Activated naive CD4-positive, alpha-beta T cell treated with anti-CD3 and anti-CD28 coated beads, Interleukin-2, amount 50 U/mL, for 16 hours (primary cell): Measurements from ENCODE around the gene THBD.

ENCODE experiments used
- DNase-seq: peaks from one replicate; pipeline ENCODE4 v3.0.0-alpha.2; 2020

THBD gene

GRCh38 chr20:23083553-23084220 lies 34.2 kb upstream of the THBD start:
- no peak for DNase-seq

DNA sequence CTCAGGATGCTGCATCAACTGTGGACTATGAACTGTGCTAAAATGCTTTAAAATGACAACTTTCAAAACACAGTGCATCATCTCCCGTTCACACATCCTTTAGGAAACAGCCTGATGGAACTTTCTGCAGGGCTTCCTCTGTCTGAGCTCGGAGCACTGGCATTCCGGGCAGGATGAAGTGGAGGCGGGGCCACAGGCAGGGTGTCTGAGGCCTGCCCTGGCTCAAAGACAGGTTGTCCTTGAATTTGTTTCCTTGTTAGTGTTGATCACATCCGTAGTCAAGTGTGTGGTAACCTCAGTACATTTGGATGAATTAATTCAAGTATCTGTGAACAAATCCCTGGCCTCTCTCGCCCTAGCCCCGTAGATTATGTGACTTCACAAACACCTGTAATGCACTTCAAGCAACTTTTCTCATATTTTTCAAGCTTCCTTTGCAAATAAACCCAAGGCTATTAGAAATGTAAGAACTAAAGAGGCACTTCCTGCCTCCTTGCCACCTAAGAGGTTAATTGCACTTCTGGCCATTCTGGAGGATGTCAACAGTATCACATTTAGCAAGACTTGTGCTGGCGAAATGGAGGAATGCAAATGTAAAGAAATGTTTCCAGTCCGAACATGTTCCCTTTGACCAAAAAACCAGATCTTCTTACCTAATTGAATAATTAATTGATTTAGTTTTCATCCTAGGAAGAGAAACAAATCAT lies 33.5 kb upstream of the THBD start:
- no peak for DNase-seq

GRCh38 chr20:23081263-23081819 lies 31.9 kb upstream of the THBD start:
- no peak for DNase-seq

DNA sequence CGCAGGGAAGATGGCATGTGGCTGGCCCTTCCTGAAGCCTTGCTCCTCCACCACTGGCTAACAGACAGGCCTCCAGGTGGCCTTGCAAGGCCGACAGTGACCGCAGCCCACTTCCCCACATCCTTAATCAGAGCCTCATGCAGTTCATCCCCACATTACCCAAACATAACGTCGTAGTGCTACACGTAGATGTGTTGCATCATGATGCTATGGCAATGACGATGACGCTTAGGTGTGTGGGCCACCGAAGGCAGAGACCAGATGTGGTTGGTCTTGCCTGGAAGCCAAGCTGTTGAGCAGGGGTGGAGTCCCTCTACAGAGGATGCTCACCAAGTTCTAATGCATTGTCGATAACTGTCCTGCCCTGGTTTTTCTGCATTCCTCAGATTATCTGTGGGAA lies 31.0 kb upstream of the THBD start:
- DNase-seq, result no peak

GRCh38 chr20:23079926-23080325 lies 30.5 kb upstream of the THBD start:
- no peak for DNase-seq

DNA sequence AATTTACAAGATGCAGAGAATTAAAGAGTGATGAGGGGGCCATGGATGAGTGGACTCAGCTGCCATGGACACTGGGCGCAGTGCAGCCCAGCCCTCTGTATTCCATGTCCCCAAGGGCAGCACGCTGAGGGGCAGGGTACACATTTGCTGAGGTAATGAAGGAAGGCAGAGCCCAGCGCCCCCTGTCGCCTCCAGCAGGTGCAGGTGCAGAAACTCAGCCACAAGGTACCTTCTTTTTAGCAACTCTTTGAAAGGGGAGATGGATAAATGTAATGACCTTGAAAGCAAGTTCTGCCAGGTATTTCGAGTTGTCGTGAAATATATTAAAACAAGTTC lies 29.5 kb upstream of the THBD start:
- DNase-seq, result no peak

DNA sequence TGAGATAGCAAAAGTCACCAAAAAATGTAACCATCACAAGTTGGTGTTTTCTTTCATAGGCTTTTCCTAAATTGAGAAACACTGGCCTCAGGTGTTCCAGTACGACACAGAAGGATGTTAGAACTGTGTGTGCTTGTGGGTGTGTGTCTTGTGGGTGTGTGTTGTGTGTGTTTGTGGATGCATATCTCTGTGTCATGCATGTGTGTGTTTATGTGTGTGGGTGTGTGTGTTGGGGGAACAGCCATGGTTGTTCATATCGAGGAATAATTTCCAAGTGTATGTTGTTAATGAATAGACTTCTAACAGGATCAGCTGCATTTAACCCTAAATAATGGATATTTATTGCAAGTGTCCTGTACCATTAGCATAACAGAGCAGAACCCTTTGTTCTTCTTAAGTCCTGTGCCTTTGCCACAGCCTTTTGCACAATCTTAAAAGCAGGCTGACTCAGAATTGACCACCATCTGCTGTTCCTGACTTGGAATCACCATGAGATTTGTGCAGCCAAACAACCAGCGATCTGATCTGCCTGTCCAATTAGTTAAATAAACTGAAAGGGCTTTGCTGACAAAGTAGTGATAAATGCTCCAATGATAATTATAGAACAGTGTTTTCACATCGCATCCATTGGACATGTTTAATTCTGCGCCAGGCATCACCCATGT lies 29.0 kb upstream of the THBD start:
- no peak for DNase-seq

DNA sequence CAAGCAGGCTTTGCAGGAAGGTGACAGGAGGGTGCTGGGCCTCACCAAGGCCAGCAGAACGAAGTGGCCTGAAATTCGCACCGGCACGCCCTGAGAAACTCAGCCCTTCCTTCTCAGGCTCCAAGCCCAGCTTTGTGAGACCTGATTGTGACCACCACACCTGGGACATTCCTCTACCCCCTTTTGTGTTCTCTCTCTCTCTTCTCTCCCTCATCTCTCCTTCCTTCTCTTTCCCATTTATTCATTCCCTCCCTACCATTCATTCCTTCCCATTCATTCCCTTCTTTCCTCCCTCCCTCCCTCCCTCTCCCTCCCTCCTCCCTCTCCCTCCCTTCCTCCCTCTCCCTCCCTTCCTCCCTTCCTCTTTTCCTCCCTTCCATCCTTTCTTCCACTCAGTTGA lies 27.8 kb upstream of the THBD start:
- DNase-seq, result no peak

GRCh38 chr20:23074052-23074451 lies 24.6 kb upstream of the THBD start:
- DNase-seq, result no peak

DNA sequence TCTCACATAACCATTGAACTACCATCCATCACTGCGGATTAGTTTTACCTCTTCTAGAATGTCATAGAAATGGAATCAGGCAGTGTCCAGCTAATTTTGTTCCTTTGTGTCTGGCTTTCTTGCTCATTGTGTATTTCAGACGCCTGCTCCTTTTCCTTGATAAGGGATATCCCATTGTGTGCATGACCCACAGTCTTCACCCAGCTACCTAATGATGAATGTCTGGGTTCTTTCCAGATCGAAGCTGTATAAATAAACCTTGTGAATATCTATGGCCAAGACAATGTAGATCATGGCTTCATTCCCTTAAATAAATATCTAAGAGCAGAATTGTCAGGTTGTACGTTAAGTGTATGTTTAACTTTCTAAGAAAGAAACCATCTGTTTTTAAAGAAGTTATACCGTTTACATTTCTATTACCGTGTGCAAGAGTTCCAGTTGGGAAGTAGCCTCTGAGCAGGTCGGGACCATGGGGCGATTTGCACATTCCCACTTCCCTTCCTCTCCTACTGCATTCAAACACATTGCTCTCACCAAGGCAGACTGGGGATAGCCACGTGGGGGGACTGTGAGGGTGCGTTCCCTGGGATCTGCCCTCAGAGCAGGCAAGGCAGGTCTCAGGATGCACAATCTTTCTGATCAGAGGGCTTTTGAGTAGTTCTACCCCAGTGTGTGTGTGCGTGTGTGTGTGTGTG lies 23.6 kb upstream of the THBD start:
- DNase-seq, result no peak

- DNase-seq, result no peak
Observed at GRCh38 chr20:23071996-23072395, 22.5 kb upstream of the THBD start.

DNA sequence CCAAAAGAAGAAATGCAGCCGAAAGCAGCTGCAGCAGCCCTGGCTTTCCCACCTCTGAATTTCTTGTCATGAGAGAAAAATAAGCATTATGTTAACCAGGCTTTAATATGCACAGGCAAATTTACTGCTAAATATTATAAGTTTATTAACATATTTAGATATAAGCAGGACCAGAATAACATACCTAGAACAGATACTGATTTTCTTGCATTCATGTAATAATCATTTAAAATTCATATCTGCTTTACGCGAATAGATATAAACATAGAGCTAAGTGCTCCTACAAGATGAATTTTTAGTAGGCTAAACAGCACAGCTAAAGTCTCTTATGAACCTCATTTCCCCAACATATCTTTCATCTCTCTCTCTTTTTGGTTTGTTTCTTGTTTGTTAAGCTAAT lies 21.9 kb upstream of the THBD start:
- DNase-seq, result no peak

DNA sequence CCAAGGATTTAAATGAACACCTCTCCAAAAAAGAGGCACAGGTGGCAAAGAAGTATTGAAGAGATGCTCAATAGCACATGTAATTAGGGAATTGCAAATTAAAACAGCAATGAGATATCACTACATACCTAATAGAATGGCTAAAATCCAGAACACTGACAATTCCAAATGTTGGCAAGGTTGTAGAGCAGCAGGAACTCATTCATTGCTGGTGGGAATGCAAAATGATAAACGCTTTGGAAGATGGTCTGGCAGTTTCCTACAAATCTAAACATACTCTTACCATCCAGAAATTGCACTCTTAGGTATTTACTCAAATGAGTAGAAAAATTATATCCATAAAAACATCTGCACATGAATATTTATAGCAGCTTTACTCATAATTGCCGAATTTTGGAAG lies 19.6 kb upstream of the THBD start:
- DNase-seq, result no peak

DNA sequence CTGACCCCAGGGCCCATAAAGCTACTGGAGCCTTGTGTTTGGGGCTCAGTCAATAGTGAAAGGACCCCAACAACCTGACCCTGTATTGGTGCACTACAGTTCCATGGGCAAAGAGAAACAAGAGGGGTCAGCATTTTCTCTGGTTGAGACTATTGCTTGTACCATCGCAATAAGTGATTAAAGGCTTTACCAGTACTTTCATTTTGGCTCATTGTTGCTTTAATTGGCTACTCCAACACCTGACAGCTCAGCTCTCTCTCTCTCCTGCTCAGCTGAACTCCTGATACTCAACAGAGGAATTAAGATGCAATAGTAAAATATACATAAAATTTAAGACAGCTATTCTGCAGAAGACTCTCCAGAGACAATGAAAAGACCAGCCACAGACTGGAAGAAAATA lies 18.8 kb upstream of the THBD start:
- DNase-seq, result no peak

DNA sequence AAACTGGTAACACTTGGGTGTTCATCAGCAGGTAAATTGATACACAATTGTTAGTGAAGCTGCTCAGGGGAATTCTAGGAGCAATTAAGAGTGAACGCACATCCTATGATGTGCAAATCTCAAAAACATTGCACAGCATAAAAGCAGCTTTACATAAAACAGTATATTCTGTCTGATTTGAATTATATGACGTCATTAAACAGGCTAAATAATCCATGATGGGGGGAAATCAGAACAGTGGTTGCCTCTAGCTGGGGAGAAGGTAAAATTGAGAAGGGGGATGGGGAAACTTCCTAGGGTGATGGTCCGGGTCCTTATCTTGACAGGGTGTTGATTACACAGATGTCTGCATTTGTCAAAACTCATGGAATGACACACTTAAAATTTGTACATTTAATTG lies 17.3 kb upstream of the THBD start:
- no peak for DNase-seq

DNA sequence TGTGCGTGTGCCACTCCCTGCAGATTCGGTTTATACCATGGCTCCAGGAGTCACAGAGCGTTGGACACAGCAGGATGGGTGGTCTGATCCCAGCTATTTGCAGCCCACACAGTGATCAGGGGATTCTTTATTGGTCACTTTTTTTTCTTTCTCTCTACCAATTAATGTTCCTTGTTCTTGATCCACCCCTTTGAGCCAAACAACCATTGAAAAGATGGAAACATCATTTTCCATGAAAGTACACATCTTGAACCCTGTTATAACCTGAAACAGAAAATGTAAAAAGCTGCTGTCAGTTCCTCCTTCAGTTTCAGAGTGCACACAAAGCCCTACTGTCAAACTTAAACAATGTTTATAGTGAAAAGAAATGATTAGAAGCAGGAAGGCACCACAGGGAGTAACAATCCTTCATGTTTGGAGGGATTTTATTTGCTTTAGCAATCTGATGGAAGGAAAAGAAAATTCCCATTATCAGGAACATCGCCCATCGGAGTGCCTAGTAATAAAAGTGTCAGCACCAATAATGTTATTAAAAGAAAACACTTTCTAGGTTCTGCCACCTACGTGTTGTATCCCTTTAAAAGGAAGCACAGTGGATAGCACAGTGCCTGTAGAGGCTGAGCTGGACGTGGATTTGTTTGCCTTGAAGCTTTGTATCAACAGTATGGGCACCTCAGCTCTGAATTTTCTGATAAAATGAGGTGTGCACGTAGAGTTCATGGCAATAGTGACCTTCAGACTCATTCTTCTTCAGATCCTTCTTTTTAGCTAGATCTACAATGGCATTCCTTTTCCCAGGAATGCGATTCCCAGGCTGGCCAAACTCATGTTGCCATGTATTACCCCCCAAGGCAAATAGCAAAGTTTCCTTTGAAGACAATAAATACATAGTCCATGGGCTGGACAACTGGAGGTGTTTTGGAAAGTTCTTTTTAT lies 16.1 kb upstream of the THBD start:
- DNase-seq, result no peak

GRCh38 chr20:23063581-23063980 lies 14.1 kb upstream of the THBD start:
- no peak for DNase-seq

DNA sequence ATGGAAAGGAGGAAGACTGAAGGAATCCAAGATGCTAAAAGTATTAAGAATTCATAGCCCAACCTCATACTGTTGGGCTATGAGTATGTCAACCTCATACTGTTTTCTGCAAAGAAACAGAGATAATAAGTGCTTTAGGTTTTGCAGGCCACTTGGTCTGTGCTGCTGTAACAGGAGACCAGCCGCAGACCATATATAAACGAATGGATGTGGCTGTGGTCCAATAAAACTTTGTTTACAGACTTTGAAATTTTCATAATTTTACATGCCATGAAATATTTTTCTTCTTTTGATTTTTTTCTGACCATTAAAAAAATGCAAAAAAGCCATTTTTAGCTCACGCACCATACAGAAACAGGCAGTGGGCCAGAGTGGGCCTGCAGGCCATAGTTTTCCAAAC lies 13.7 kb upstream of the THBD start:
- DNase-seq, result no peak

GRCh38 chr20:23062632-23063031 lies 13.2 kb upstream of the THBD start:
- DNase-seq, result no peak

GRCh38 chr20:23061734-23062561 lies 12.5 kb upstream of the THBD start:
- no peak for DNase-seq

GRCh38 chr20:23061262-23061661 lies 11.8 kb upstream of the THBD start:
- DNase-seq, result no peak

GRCh38 chr20:23060629-23061028 lies 11.2 kb upstream of the THBD start:
- no peak for DNase-seq
